Endodermal cell (in vitro differentiated cells): ENCODE data around the gene SMIM33. TPM values are rescaled to one million over a fixed set of nuclear protein-coding genes. Genes with fewer than 3 reads are reported as not detected.

ENCODE experiments used
- DNase-seq: peaks from one replicate; pipeline ENCODE4 v3.0.0-alpha.2; 2017
- H3K27ac ChIP-seq: 2 replicates; pipeline ENCODE4 v1.5.1; 2013; ENCODE audit warnings: mild to moderate bottlenecking, low read depth, low read length, moderate library complexity
- H3K27me3 ChIP-seq: 2 replicates; pipeline ENCODE4 v1.6.1; 2013; ENCODE audit warnings: mild to moderate bottlenecking, low read length, moderate library complexity; ENCODE audit not compliant: insufficient read depth, control insufficient read depth, poor library complexity, severe bottlenecking
- H3K36me3 ChIP-seq: 2 replicates; pipeline ENCODE4 v1.7.0; 2013; ENCODE audit warnings: mild to moderate bottlenecking, low read length, moderate library complexity; ENCODE audit not compliant: control insufficient read depth, insufficient read depth
- H3K4me1 ChIP-seq: one replicate; pipeline ENCODE4 v1.7.0; 2013; ENCODE audit warnings: low read length; ENCODE audit not compliant: control insufficient read depth, insufficient read depth
- H3K4me3 ChIP-seq: 2 replicates; pipeline ENCODE4 v1.5.1; 2013; ENCODE audit warnings: mild to moderate bottlenecking, low read length, moderate library complexity
- H3K9ac ChIP-seq: 2 replicates; pipeline ENCODE4 v1.6.1; 2013; ENCODE audit warnings: mild to moderate bottlenecking, low read length, moderate library complexity; ENCODE audit not compliant: poor library complexity, severe bottlenecking; ENCODE audit errors: extremely low read depth
- H3K9me3 ChIP-seq: 2 replicates; pipeline ENCODE4 v1.6.1; 2013; ENCODE audit warnings: mild to moderate bottlenecking, low read length, moderate library complexity; ENCODE audit not compliant: control insufficient read depth
- H3K27ac Mint-ChIP-seq: 2 replicates; pipeline ENCODE4 v1.8.0; 2020; ENCODE audit warnings: mixed read lengths
- H3K27me3 Mint-ChIP-seq: 2 replicates; pipeline ENCODE4 v1.8.0; 2021; ENCODE audit warnings: mild to moderate bottlenecking, mixed read lengths; ENCODE audit not compliant: insufficient read depth
- H3K36me3 Mint-ChIP-seq: 2 replicates; pipeline ENCODE4 v1.8.0; 2020; ENCODE audit warnings: low read depth, mixed read lengths
- H3K4me1 Mint-ChIP-seq: 2 replicates; pipeline ENCODE4 v1.8.0; 2020; ENCODE audit warnings: mixed read lengths
- H3K4me3 Mint-ChIP-seq: 2 replicates; pipeline ENCODE4 v1.8.0; 2020; ENCODE audit warnings: mild to moderate bottlenecking, moderate library complexity, mixed read lengths
- H3K9me3 Mint-ChIP-seq: 2 replicates; pipeline ENCODE4 v1.8.0; 2020; ENCODE audit warnings: mild to moderate bottlenecking, mixed read lengths
- WGBS, 2 experiments: methylation state at CpG; one replicate each; pipeline versions ENCODE4 v1.1.5 to v1.1.7; 2013; ENCODE audit warnings: missing lambda C conversion rate in 2 of 2, mixed read lengths in 1 of 2; ENCODE audit not compliant: insufficient coverage in 1 of 2, insufficient read length in 1 of 2; 5-methylcytosine and 5-hydroxymethylcytosine counted together
- total RNA-seq, 2 donors: library from RNA; stranded (reverse); fragmentation: NEBNext Ultra II Directional in 1 of 2; extraction: Animal tissue kit (Norgen Biotek cat#: 25700) in 1 of 2; gene quantifications; 2 replicates in 1 of 2; 3 replicates in 1 of 2; pipeline ENCODE4 v1.2.1, GENCODE V29; 2021
- TF ChIP-seq, protein P1 (sequence below): fragments of 200-600 bp; sonication (generic); conservative IDR thresholded peaks from 2 replicates; pipeline ENCODE4 v1.5.0; 2021; ENCODE audit warnings: antibody characterized with exemption, mild to moderate bottlenecking

Gene SMIM33
- total RNA-seq, 2 donors from 2014 or later, result not detected

DNA sequence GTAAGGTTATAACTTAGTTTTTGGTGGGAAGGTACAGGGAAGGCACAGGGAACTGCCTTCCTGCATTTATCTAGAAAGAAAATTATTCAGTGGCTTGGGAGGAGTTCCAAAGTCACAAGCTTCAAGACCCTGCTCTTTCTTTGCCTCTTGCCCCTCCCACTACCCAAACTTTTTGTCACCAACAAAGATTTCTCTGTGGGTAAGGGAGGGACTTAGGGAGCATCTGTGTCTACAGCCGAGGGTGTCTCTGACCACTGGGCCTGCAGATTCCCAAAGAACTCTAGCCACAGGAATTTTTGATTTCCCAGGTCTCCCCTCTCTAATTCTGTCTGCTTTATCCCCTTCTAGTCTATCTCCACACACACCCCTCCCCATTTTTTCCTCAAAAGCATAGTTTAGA is 10.3 kb upstream of the SMIM33 start:
- Mint-ChIP-seq H3K27me3 (no peaks in the 10 kb centered on the region), H3K27ac (peak overlapping the region; percentile 60), H3K4me3 (no peak overlapping the region), H3K4me1 (peaks cover 29% of the 10 kb centered on the region), H3K36me3 (no peaks in the 10 kb centered on the region), H3K9me3 (no peaks in the 10 kb centered on the region)
- 94% methylated on average over 1 of the region's 1 CpG; no CpG with 5 or more reads in 1 of the 2 experiments for WGBS, 2 experiments
- no peak overlapping the region for H3K4me3 ChIP-seq
- no peak overlapping the region for H3K9ac ChIP-seq
- TF ChIP-seq, protein P1, sequence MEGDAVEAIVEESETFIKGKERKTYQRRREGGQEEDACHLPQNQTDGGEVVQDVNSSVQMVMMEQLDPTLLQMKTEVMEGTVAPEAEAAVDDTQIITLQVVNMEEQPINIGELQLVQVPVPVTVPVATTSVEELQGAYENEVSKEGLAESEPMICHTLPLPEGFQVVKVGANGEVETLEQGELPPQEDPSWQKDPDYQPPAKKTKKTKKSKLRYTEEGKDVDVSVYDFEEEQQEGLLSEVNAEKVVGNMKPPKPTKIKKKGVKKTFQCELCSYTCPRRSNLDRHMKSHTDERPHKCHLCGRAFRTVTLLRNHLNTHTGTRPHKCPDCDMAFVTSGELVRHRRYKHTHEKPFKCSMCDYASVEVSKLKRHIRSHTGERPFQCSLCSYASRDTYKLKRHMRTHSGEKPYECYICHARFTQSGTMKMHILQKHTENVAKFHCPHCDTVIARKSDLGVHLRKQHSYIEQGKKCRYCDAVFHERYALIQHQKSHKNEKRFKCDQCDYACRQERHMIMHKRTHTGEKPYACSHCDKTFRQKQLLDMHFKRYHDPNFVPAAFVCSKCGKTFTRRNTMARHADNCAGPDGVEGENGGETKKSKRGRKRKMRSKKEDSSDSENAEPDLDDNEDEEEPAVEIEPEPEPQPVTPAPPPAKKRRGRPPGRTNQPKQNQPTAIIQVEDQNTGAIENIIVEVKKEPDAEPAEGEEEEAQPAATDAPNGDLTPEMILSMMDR, result no peak
- no peaks in the 10 kb centered on the region for H3K9me3 ChIP-seq
- DNase-seq, result no peak
- no peaks in the 10 kb centered on the region for H3K27me3 ChIP-seq
- peaks cover 15% of the 10 kb centered on the region for H3K4me1 ChIP-seq
- no peak overlapping the region for H3K27ac ChIP-seq
- H3K36me3 ChIP-seq, result no peaks in the 10 kb centered on the region

DNA sequence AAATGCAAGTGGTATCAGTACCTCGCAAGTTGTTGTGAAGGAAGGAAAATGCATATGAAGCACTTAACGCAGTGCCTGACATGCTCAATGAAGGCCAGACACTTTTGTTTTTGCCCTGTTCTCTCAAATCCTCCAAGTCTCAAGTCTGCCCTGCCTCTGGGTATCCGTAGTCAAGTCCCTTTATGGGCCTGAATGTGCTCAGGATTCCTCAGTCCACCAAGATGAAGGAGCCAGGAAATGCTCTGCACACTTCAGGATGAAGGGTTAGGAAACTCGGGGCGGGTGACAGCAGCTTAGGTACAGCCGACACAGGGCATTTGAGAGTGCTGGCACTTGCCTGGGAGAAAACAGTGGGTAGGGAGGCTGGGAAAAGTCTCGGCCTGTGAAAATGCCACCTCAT is 9.6 kb upstream of the SMIM33 start:
- H3K4me3 ChIP-seq, result no peak overlapping the region
- peaks cover 14% of the 10 kb centered on the region for H3K4me1 ChIP-seq
- H3K27me3 ChIP-seq, result no peaks in the 10 kb centered on the region
- Mint-ChIP-seq H3K36me3 (no peaks in the 10 kb centered on the region), H3K9me3 (no peaks in the 10 kb centered on the region), H3K27ac (no peak overlapping the region), H3K27me3 (no peaks in the 10 kb centered on the region), H3K4me1 (peaks cover 28% of the 10 kb centered on the region), H3K4me3 (no peak overlapping the region)
- no peak overlapping the region for H3K9ac ChIP-seq
- H3K36me3 ChIP-seq, result no peaks in the 10 kb centered on the region
- no peak for DNase-seq
- H3K27ac ChIP-seq, result no peak overlapping the region
- TF ChIP-seq, protein P1, result no peak
- WGBS, 2 experiments, result 90 to 92% methylated on average over 6 to 7 of the region's 7 CpGs
- H3K9me3 ChIP-seq, result no peaks in the 10 kb centered on the region

DNA sequence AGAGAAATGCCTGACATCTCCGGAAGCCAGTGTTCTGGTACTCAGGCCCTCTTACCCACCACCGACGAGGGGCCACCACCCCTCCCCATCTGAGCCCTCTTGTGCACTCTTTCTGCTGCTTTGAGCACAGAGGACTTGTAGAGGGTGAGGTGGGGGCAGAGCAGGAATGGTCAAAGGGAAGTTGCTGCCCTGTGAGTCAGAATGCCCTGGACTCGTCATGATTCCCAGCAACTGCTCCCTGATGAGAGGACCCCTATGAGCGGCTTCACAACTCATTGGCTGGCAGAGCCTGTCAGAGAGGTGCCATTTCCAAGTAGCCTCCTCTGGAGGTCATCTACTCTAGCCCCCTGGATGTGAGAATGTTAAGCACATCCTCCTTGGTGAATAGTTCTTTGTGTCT is 9.1 kb upstream of the SMIM33 start:
- H3K27me3 ChIP-seq, result no peaks in the 10 kb centered on the region
- Mint-ChIP-seq H3K4me3 (no peak overlapping the region), H3K4me1 (peaks cover 24% of the 10 kb centered on the region), H3K27ac (no peak overlapping the region), H3K9me3 (no peaks in the 10 kb centered on the region), H3K36me3 (no peaks in the 10 kb centered on the region), H3K27me3 (no peaks in the 10 kb centered on the region)
- peak; percentile 61 for DNase-seq
- H3K9me3 ChIP-seq, result no peaks in the 10 kb centered on the region
- no peaks in the 10 kb centered on the region for H3K36me3 ChIP-seq
- peaks cover 12% of the 10 kb centered on the region for H3K4me1 ChIP-seq
- H3K4me3 ChIP-seq, result no peak overlapping the region
- WGBS, 2 experiments, result 76 to 85% methylated on average over 3 to 5 of the region's 5 CpGs
- no peak overlapping the region for H3K9ac ChIP-seq
- no peak overlapping the region for H3K27ac ChIP-seq
- TF ChIP-seq, protein P1, result peak; percentile 22
